SK-N-MC (cell line): ENCODE data around the gene RNU4-1.
A peak's percentile ranks its signal among the peaks of the same experiment; 100 is the strongest.

Source experiments
- DNase-seq: peaks from one replicate; pipeline ENCODE4 v3.0.0-alpha.2; 2011; ENCODE audit warnings: low read depth, low spot score
- H3K27ac ChIP-seq: fragments of 200-600 bp; sonication (generic); 2 replicates; pipeline ENCODE4 v1.5.1; 2016; ENCODE audit warnings: mixed run types
- H3K36me3 ChIP-seq: fragments of 200-600 bp; sonication (generic); 2 replicates; pipeline ENCODE4 v1.6.1; 2017; ENCODE audit warnings: antibody characterized with exemption, low read length, mixed read lengths; ENCODE audit not compliant: insufficient read depth
- H3K4me3 ChIP-seq: fragments of 200-600 bp; sonication (generic); 2 replicates; pipeline ENCODE4 v1.5.1; 2016
- H3K9ac ChIP-seq: fragments of 200-600 bp; sonication (generic); 2 replicates; pipeline ENCODE4 v1.8.0; 2017; ENCODE audit warnings: mixed run types, mixed read lengths; ENCODE audit not compliant: insufficient read length
- H3K9me3 ChIP-seq: fragments of 200-600 bp; sonication (generic); 2 replicates; pipeline ENCODE4 v1.6.1; 2017; ENCODE audit warnings: low read depth, mild to moderate bottlenecking, antibody characterized with exemption, low read length, moderate library complexity, mixed read lengths
- EZH2 ChIP-seq: fragments of 200-600 bp; sonication (generic); IDR thresholded peaks from one replicate; pipeline ENCODE4 v1.6.1; 2017; ENCODE audit warnings: antibody characterized with exemption
- FOXP2 ChIP-seq: optimal IDR thresholded peaks from 2 replicates; pipeline ENCODE3; 2011; ENCODE audit warnings: mild to moderate bottlenecking, moderate library complexity; ENCODE audit not compliant: insufficient read depth; ENCODE audit errors: extremely low read length, control extremely low read depth
- POLR2AphosphoS5 ChIP-seq: IDR thresholded peaks from 2 replicates; pipeline ENCODE4 v1.6.1; 2012; ENCODE audit warnings: mild to moderate bottlenecking, low read depth, low read length, borderline replicate concordance

RNU4-1 gene

GRCh38 chr12:120331390-120331789, 38.4 kb upstream of the RNU4-1 start:
- no peaks in the 10 kb centered on the region for H3K9me3 ChIP-seq
- no peak for TF ChIP-seq FOXP2
- TF ChIP-seq EZH2: no peak
- no peaks in the 10 kb centered on the region for H3K36me3 ChIP-seq
- DNase-seq: no peak
- H3K4me3 ChIP-seq: no peak overlapping the region
- H3K9ac ChIP-seq: no peak overlapping the region
- no peak overlapping the region for H3K27ac ChIP-seq

GRCh38 chr12:120328228-120328627, 35.2 kb upstream of the RNU4-1 start:
- Histone ChIP-seq H3K9me3 (no peaks in the 10 kb centered on the region), H3K9ac (no peak overlapping the region), H3K27ac (no peak overlapping the region), H3K36me3 (no peaks in the 10 kb centered on the region), H3K4me3 (no peak overlapping the region)
- no peak for DNase-seq
- TF ChIP-seq POLR2AphosphoS5 (no peak), EZH2 (no peak), FOXP2 (no peak)

GRCh38 chr12:120327593-120327992, 34.6 kb upstream of the RNU4-1 start, which contains the start of gene PLA2G1B:
Gene PLA2G1B, minus strand, starts transcription at chr12:120327779. Its CDS starts 26 bp downstream, at chr12:120327753.
- TF ChIP-seq POLR2AphosphoS5 (no peak), EZH2 (no peak), FOXP2 (no peak)
- DNase-seq: no peak

GRCh38 chr12:120324841-120325417, 31.9 kb upstream of the RNU4-1 start:
- TF ChIP-seq POLR2AphosphoS5 (no peak), FOXP2 (no peak), EZH2 (no peak)
- DNase-seq: no peak
- Histone ChIP-seq H3K9me3 (no peaks in the 10 kb centered on the region), H3K4me3 (peak overlapping the region; percentile 89; the same call in 1 of the 2 replicates), H3K27ac (no peak overlapping the region), H3K9ac (no peak overlapping the region), H3K36me3 (no peaks in the 10 kb centered on the region)

More at GRCh38 chr12:120327593-120327992, 34.6 kb upstream of the RNU4-1 start, which contains the start of gene PLA2G1B:
- Histone ChIP-seq H3K9me3 (no peaks in the 10 kb centered on the region), H3K36me3 (no peaks in the 10 kb centered on the region), H3K4me3 (no peak within 1 kb of the TSS), H3K27ac (no peak within 1 kb of the TSS), H3K9ac (no peak within 1 kb of the TSS)

GRCh38 chr12:120323772-120324171, 30.7 kb upstream of the RNU4-1 start:
- TF ChIP-seq FOXP2: no peak
- no peak for TF ChIP-seq POLR2AphosphoS5
- TF ChIP-seq EZH2: no peak
- Histone ChIP-seq H3K9ac (no peak overlapping the region), H3K4me3 (no peak overlapping the region), H3K27ac (no peak overlapping the region), H3K36me3 (no peaks in the 10 kb centered on the region), H3K9me3 (no peaks in the 10 kb centered on the region)
- DNase-seq: no peak

- no peak for DNase-seq
- H3K9ac ChIP-seq: no peak overlapping the region
- TF ChIP-seq FOXP2 (no peak), POLR2AphosphoS5 (no peak), EZH2 (no peak)
- H3K4me3 ChIP-seq: no peak overlapping the region
- H3K9me3 ChIP-seq: no peaks in the 10 kb centered on the region
- H3K27ac ChIP-seq: no peak overlapping the region
- no peaks in the 10 kb centered on the region for H3K36me3 ChIP-seq
Observed at GRCh38 chr12:120321382-120322202, 28.6 kb upstream of the RNU4-1 start.

- no peaks in the 10 kb centered on the region for H3K36me3 ChIP-seq
- TF ChIP-seq POLR2AphosphoS5: peak; percentile 84
- no peak for TF ChIP-seq EZH2
- peak; percentile 9 for TF ChIP-seq FOXP2
- DNase-seq: peak; percentile 98
- peak overlapping the region; percentile 96 for H3K4me3 ChIP-seq
- no peaks in the 10 kb centered on the region for H3K9me3 ChIP-seq
- H3K9ac ChIP-seq: peak overlapping the region; percentile 75
- no peak overlapping the region for H3K27ac ChIP-seq
Observed at GRCh38 chr12:120317224-120318105, 24.4 kb upstream of the RNU4-1 start.

- H3K9me3 ChIP-seq: no peaks in the 10 kb centered on the region
- no peak for DNase-seq
- TF ChIP-seq POLR2AphosphoS5: no peak
- TF ChIP-seq EZH2: no peak
- TF ChIP-seq FOXP2: no peak
- H3K27ac ChIP-seq: no peak overlapping the region
- peak overlapping the region; percentile 75 for H3K9ac ChIP-seq
- H3K36me3 ChIP-seq: no peaks in the 10 kb centered on the region
- peak overlapping the region; percentile 96 for H3K4me3 ChIP-seq
Observed at GRCh38 chr12:120316798-120317223, 23.8 kb upstream of the RNU4-1 start.
